ENCODE results near the gene TRAF2. TPM values are rescaled to one million over a fixed set of nuclear protein-coding genes. Genes with fewer than 3 reads are reported as not detected.
"Not testable (repeated sequence)": the region's sequence is repeated elsewhere in the genome, so short reads cannot be mapped to it uniquely, and the experiment has no call there.

TRAF2 gene
- total and polyA plus RNA-seq, 2 donors (not counting 3 experiments of a cell fraction or from before 2014, with no cell fraction given): 10.9 to 23.1 TPM

DNA sequence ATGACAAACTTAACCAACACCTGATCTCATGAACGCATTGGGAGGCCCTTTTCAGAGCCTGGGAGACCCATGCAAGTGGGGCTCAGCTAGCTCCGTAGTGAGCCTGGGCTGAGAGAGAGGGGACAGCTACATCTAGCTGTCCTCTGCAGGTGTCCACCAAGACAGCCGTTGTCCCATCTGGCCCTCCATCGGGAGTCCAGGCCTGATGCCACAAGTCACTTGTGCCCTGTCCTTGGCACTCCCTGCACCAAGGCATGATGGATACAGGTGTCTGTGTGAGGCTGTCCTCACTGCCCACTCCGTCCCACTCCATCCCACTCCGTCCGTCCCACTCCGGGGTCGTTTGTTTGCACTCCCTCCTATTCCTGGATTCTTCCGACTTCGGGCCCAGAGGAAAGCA is 17.7 kb upstream of the TRAF2 start:
- BruUV-seq (replicated peaks): no TSS peak
- H3K4me1 ChIP-seq (ENCODE audit: control insufficient read depth, extremely low read depth, insufficient read depth, low read length): peaks cover 6% of the 10 kb centered on the region
- ChIA-PET POLR2A (no interaction called here), CTCF (no interaction called here)
- H3K9me1 ChIP-seq (replicated peaks; ENCODE audit: control insufficient read depth, extremely low read depth, insufficient read depth, low read length): no peaks in the 10 kb centered on the region
- no peak overlapping the region for H3K4me3 ChIP-seq (replicated peaks in 1 of 3; ENCODE audit: insufficient read depth in 1 of 3, low read depth in 1 of 3, low read length in 3 of 3)
- no peaks in the 10 kb centered on the region for H3K9me3 ChIP-seq (replicated peaks; ENCODE audit: control insufficient read depth, insufficient read depth, low read length)
- H4K20me1 ChIP-seq (replicated peaks; ENCODE audit: control insufficient read depth, extremely low read depth, insufficient read depth, low read length): no peaks in the 10 kb centered on the region
- DNase-seq (ENCODE audit: low read depth, low spot score) (no peak), FAIRE-seq (no peak)
- dilution Hi-C loops (cut with MboI; ENCODE audit: extremely low pct_ligation_motif_present, low sequenced_read_pairs): no loop called here
- intact Hi-C loops (cut with micrococcal nuclease): loop anchor here (5.0 kb wide), 1 partner anchor 69 kb away; no protein-coding TSS in a partner anchor
- H3K27me3 ChIP-seq (ENCODE audit: control insufficient read depth in 2 of 2, insufficient read depth in 2 of 2, low read length in 2 of 2): no peaks in the 10 kb centered on the region
- no peak overlapping the region for H3K27ac ChIP-seq (ENCODE audit: insufficient read depth, low read depth, low read length)
- peaks cover 24% of the 10 kb centered on the region for H3K79me2 ChIP-seq (ENCODE audit: control insufficient read depth, insufficient read depth, low read length)
- TF ChIP-seq MAX (IDR thresholded peaks at IDR 0.05; ENCODE audit: insufficient read depth, insufficient read length): no peak
- no peak for TF ChIP-seq GATA2 (IDR thresholded peaks at IDR 0.05; ENCODE audit: insufficient read depth, insufficient read length, low read depth, low read length)
- TF ChIP-seq POLR2A (IDR thresholded peaks at IDR 0.05; ENCODE audit: low read depth, low read length): no peak
- no peak for TF ChIP-seq POLR2AphosphoS5 (IDR thresholded peaks at IDR 0.05; ENCODE audit: insufficient read depth, low read depth, low read length)
- no peak for TF ChIP-seq FOS (IDR thresholded peaks at IDR 0.05; ENCODE audit: borderline replicate concordance, insufficient read depth, low read length)
- no peak for TF ChIP-seq EZH2 (IDR thresholded peaks at IDR 0.05; ENCODE audit: borderline replicate concordance, low read depth, low read length, severe bottlenecking)
- TF ChIP-seq MYC (IDR thresholded peaks at IDR 0.05; ENCODE audit: low read depth, low read length): no peak
- H3K4me2 ChIP-seq (ENCODE audit: insufficient read depth, low read length): no peak overlapping the region
- peaks cover under 1 to 3% of the 10 kb centered on the region in 2 experiments for H3K36me3 ChIP-seq (ENCODE audit: control insufficient read depth in 2 of 2, extremely low read depth in 1 of 2, insufficient read depth in 2 of 2, low read length in 2 of 2)
- H3K9ac ChIP-seq (replicated peaks; ENCODE audit: extremely low read depth, insufficient read depth, low read length): no peak overlapping the region
- no peak overlapping the region for H2AFZ ChIP-seq (ENCODE audit: low read depth, low read length)

DNA sequence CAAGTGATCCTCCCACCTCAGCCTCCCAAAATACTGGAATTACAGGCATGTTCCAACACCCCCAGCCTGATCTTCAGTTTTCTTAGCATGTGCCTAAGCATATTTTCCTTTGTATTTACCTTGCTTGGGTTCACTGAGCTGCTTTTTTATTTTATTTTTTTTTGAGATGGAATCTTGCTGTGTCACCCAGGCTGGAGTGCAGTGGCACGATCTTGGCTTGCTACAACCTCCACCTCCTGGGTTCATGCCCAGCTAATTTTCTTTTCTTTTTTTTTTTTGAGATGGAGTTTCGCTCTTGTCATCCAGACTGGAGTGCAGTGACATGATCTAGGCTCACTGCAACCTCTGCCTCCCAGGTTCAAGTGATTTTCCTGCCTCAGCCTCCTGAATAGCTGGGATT is 16.7 kb upstream of the TRAF2 start:
- POLR2A ChIA-PET: interaction anchor here (0.6 kb wide), 1 partner anchor 67 kb away, joined by 3 read pairs; no protein-coding TSS in a partner anchor
- not testable (repeated sequence) for BruUV-seq (replicated peaks)

More for the DNA sequence above, 16.7 kb upstream of the TRAF2 start:
- H3K27me3 ChIP-seq (ENCODE audit: control insufficient read depth in 2 of 2, insufficient read depth in 2 of 2, low read length in 2 of 2); H3K4me1 ChIP-seq (ENCODE audit: control insufficient read depth, extremely low read depth, insufficient read depth, low read length); H3K4me2 ChIP-seq (ENCODE audit: insufficient read depth, low read length); H3K9me1 ChIP-seq (replicated peaks; ENCODE audit: control insufficient read depth, extremely low read depth, insufficient read depth, low read length); H3K4me3 ChIP-seq (replicated peaks in 1 of 3; ENCODE audit: insufficient read depth in 1 of 3, low read depth in 1 of 3, low read length in 3 of 3); dilution Hi-C loops (cut with MboI; ENCODE audit: extremely low pct_ligation_motif_present, low sequenced_read_pairs); FAIRE-seq; H3K36me3 ChIP-seq (ENCODE audit: control insufficient read depth in 2 of 2, extremely low read depth in 1 of 2, insufficient read depth in 2 of 2, low read length in 2 of 2); H3K9me3 ChIP-seq (replicated peaks; ENCODE audit: control insufficient read depth, insufficient read depth, low read length); H3K27ac ChIP-seq (ENCODE audit: insufficient read depth, low read depth, low read length); DNase-seq (ENCODE audit: low read depth, low spot score); H4K20me1 ChIP-seq (replicated peaks; ENCODE audit: control insufficient read depth, extremely low read depth, insufficient read depth, low read length); H3K9ac ChIP-seq (replicated peaks; ENCODE audit: extremely low read depth, insufficient read depth, low read length); H2AFZ ChIP-seq (ENCODE audit: low read depth, low read length): not testable (repeated sequence)
- intact Hi-C loops (cut with micrococcal nuclease): loop anchor here (5.0 kb wide), 1 partner anchor 68 kb away; no protein-coding TSS in a partner anchor
- CTCF ChIA-PET: interaction anchor here (0.5 kb wide), 1 partner anchor 49 kb away, joined by 4 read pairs; no protein-coding TSS in a partner anchor
- peaks cover 16% of the 10 kb centered on the region for H3K79me2 ChIP-seq (ENCODE audit: control insufficient read depth, insufficient read depth, low read length)
